Body of pancreas (tissue), 4 donors: ENCODE results near the gene PDK2. TPM values are rescaled to one million over a fixed set of nuclear protein-coding genes. Genes with fewer than 3 reads are reported as not detected.

Experiments used
- ATAC-seq: fragments of 150-250 bp; one replicate; pipeline ENCODE4 v1.9.1; 2016
- DNase-seq, 4 donors: peaks; one replicate each; pipeline ENCODE4 v3.0.0-alpha.2; 2019
- H3K27ac ChIP-seq, 4 donors: fragments of 200-600 bp; sonication (generic); 1 replicate in 3 of 4; 2 replicates in 1 of 4; pipeline versions ENCODE4 v1.5.1 to v1.6.1; 2016 to 2019; ENCODE audit warnings: mild to moderate bottlenecking in 1 of 4, mixed read lengths in 1 of 4, moderate library complexity in 1 of 4
- H3K27me3 ChIP-seq, 2 donors: fragments of 200-600 bp; sonication (generic); one replicate each; pipeline ENCODE4 v1.6.0; 2016; ENCODE audit warnings: mild to moderate bottlenecking in 1 of 2
- H3K36me3 ChIP-seq, 2 donors: fragments of 200-600 bp; sonication (generic); replicated peaks in 1 of 2; 2 replicates each; pipeline ENCODE4 v1.5.1; 2016; ENCODE audit warnings: low read depth in 2 of 2; ENCODE audit not compliant: insufficient read depth in 1 of 2
- H3K4me1 ChIP-seq: fragments of 200-600 bp; sonication (generic); one replicate; pipeline ENCODE4 v1.6.0; 2016
- H3K4me3 ChIP-seq, 2 donors: fragments of 200-600 bp; sonication (generic); 1 replicate in 1 of 2; 2 replicates in 1 of 2; pipeline ENCODE4 v1.5.1; 2016 to 2019
- H3K9me3 ChIP-seq, 3 donors: fragments of 200-600 bp; sonication (generic); 1 replicate in 2 of 3; 2 replicates in 1 of 3; pipeline ENCODE4 v1.5.1; 2016
- CTCF ChIP-seq, 7 experiments: fragments of 450-650 bp in 4 of 7; fragments of 200-600 bp in 3 of 7; sonication (generic) in 3 of 7; IDR thresholded peaks; one replicate each; pipeline ENCODE4 v1.5.1; 2016 to 2019; ENCODE audit warnings: antibody characterized with exemption in 7 of 7
- POLR2A ChIP-seq, 3 donors: fragments of 450-650 bp; IDR thresholded peaks; one replicate each; pipeline ENCODE4 v1.6.1; 2016; ENCODE audit warnings: antibody characterized with exemption in 3 of 3, mild to moderate bottlenecking in 2 of 3
- WGBS, 2 donors: methylation state at CpG; one replicate each; pipeline ENCODE4 v1.1.5; 2017; 5-methylcytosine and 5-hydroxymethylcytosine counted together
- intact Hi-C: fragments of 100-400 bp; cut with DNase I; formaldehyde crosslinking; loops from one replicate; pipeline ENCODE4 v1.15.1; 2023
- total RNA-seq, 2 donors: library from RNA; depleted of rRNA; stranded (reverse); fragments of >200 nt; gene quantifications; one replicate each; pipeline ENCODE4 v1.1.0, GENCODE V29; 2016

Gene PDK2
- total RNA-seq, 2 donors from 2014 or later: 27.0 to 119 TPM

DNA sequence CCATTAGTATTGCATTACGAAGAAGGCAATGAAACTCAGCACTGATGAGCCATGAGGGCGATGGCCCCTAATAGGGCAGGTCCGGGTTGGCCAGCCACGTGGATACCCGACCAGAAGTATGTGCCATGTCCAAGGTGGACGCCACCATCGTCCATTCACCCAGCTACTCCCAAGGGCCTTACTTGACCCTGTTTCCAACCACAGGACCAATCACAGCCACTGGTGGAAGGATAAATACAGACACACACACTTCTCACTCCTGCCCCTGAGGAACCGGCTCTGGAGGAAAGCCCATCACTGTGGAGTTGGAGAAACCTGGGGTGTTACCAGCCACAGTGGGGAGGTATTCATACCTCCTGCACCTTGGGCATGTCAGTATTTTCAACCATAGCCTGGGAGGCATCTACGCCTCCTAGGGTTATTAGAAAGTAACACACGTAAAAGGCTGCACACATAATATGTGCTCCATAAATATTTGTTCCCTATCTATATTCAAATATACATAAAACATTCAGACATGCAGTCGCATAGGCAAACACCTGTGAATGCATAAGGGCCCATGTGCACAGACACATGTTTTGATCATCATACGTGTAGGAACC lies 44.6 kb upstream of the PDK2 start:
- intact Hi-C loops: no loop called here
- TF ChIP-seq POLR2A (IDR thresholded peaks at IDR 0.05): no peak
- TF ChIP-seq CTCF (IDR thresholded peaks at IDR 0.05): no peak
- 92 to 93% methylated on average over 12 of the region's 12 CpGs for WGBS, 2 donors
- no peak for ATAC-seq
- H3K36me3 ChIP-seq: no peaks in the 10 kb centered on the region
- DNase-seq: no peak
- peak overlapping the region in 1 of 4 donors; percentile 97 for H3K27ac ChIP-seq
- no peak overlapping the region for H3K4me3 ChIP-seq
- H3K27me3 ChIP-seq: no peaks in the 10 kb centered on the region
- H3K4me1 ChIP-seq: peaks cover 47% of the 10 kb centered on the region
- no peaks in the 10 kb centered on the region for H3K9me3 ChIP-seq

GRCh38 chr17:50051082-50051576 lies 44.0 kb upstream of the PDK2 start:
- no peak for ATAC-seq
- TF ChIP-seq POLR2A (IDR thresholded peaks at IDR 0.05) (no peak), CTCF (IDR thresholded peaks at IDR 0.05) (no peak)
- peak in 2 of 4 donors; percentile 29 to 72 for DNase-seq
- Histone ChIP-seq H3K4me1 (peaks cover 47% of the 10 kb centered on the region), H3K36me3 (no peaks in the 10 kb centered on the region), H3K9me3 (no peaks in the 10 kb centered on the region), H3K27ac (peak overlapping the region in 1 of 4 donors; percentile 97), H3K4me3 (no peak overlapping the region), H3K27me3 (no peaks in the 10 kb centered on the region)
- 82% methylated on average over 4 of the region's 4 CpGs for WGBS, 2 donors
- intact Hi-C loops: no loop called here

DNA sequence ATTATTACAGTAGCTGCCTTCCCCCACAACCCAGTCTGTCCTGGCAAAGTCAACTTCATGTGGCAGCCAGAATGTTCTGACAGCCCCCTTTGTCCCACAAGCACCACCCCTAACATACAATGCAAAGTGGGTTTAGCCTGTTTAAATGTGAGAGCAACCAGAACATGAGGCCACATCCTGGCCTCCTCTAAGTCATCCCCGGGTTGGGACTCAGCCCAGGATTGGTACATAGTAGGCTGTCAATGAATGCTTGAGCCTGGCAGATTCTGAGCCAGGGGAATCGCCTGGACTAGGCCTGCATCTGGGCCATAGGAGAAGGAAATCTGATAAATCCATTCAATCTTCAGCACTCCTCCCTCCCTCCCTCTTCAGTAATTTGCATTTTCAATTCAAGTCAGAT lies 43.5 kb upstream of the PDK2 start:
- peaks cover 49% of the 10 kb centered on the region for H3K4me1 ChIP-seq
- no peak overlapping the region for H3K4me3 ChIP-seq
- no peaks in the 10 kb centered on the region for H3K9me3 ChIP-seq
- TF ChIP-seq POLR2A (IDR thresholded peaks at IDR 0.05): no peak
- no peaks in the 10 kb centered on the region for H3K27me3 ChIP-seq
- DNase-seq (no peak), ATAC-seq (no peak)
- intact Hi-C loops: no loop called here
- 72 to 79% methylated on average over 2 of the region's 2 CpGs for WGBS, 2 donors
- H3K27ac ChIP-seq: peak overlapping the region in 2 of 4 donors; percentile 8 to 97
- no peaks in the 10 kb centered on the region for H3K36me3 ChIP-seq

DNA sequence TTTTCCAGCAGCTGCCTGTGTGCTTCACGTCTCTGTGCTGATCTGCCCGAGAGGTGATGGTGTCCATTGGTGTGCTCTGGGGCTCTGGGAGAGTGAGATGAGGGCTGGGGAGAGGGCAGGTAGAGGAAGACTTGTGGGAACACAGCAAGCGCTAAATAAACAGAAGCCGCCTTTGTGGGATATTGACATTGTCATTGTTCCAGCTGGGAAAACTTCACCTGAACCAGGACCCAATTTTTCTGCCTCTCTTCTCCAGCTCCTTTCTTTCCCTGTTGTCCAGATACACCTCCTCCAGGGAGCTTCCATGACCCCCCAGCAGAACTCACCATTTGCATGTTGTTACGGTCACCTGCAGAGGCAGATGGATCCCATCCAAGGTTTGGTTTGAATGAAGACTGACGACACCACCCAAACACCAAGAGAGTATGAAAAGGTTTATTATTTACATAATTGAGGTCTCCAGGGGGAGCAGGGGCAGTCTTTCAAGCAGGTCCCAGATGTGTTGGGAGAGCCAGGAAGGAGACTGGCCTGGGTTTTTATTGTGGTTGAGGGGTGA lies 42.8 kb upstream of the PDK2 start:
- H3K9me3 ChIP-seq: no peaks in the 10 kb centered on the region
- TF ChIP-seq POLR2A (IDR thresholded peaks at IDR 0.05): no peak
- TF ChIP-seq CTCF (IDR thresholded peaks at IDR 0.05): no peak
- peaks cover 56% of the 10 kb centered on the region for H3K4me1 ChIP-seq
- H3K27ac ChIP-seq: peak overlapping the region; percentile 8 to 97 (median 46)
- DNase-seq: no peak
- H3K4me3 ChIP-seq: no peak overlapping the region
- H3K27me3 ChIP-seq: no peaks in the 10 kb centered on the region
- WGBS, 2 donors: 20 to 37% methylated on average over 6 of the region's 6 CpGs
- intact Hi-C loops: no loop called here
- no peaks in the 10 kb centered on the region for H3K36me3 ChIP-seq
- ATAC-seq: no peak

- H3K27ac ChIP-seq: peak overlapping the region; percentile 8 to 97 (median 46)
- WGBS, 2 donors: 58 to 59% methylated on average over 7 of the region's 7 CpGs
- ATAC-seq (no peak), DNase-seq (peak; percentile 44 to 62 (median 50))
- intact Hi-C loops: no loop called here
- no peaks in the 10 kb centered on the region for H3K27me3 ChIP-seq
- TF ChIP-seq POLR2A (IDR thresholded peaks at IDR 0.05) (no peak), CTCF (IDR thresholded peaks at IDR 0.05) (no peak)
- H3K36me3 ChIP-seq: no peaks in the 10 kb centered on the region
- peaks cover 63% of the 10 kb centered on the region for H3K4me1 ChIP-seq
- H3K4me3 ChIP-seq: no peak overlapping the region
- no peaks in the 10 kb centered on the region for H3K9me3 ChIP-seq
Measured at GRCh38 chr17:50052822-50053653, 42.1 kb upstream of the PDK2 start.
